Thyroid gland (tissue), 4 donors: ENCODE results near the gene L1CAM. TPM values are rescaled to one million over a fixed set of nuclear protein-coding genes. Genes with fewer than 3 reads are reported as not detected.

Experiments
- DNase-seq, 2 donors: peaks; one replicate each; pipeline ENCODE4 v3.0.0-alpha.2; 2019
- H3K27ac ChIP-seq, 3 donors: fragments of 200-600 bp; sonication (generic); 1 replicate in 2 of 3; 2 replicates in 1 of 3; pipeline ENCODE4 v1.5.1; 2016 to 2019; ENCODE audit warnings: mild to moderate bottlenecking in 1 of 3, moderate library complexity in 1 of 3
- H3K27me3 ChIP-seq: fragments of 200-600 bp; sonication (generic); one replicate; pipeline ENCODE4 v1.5.1; 2019
- H3K36me3 ChIP-seq, 2 donors: fragments of 200-600 bp; sonication (generic); one replicate each; pipeline ENCODE4 v1.5.1; 2016 to 2019
- H3K4me1 ChIP-seq, 2 donors: fragments of 200-600 bp; sonication (generic); one replicate each; pipeline ENCODE4 v1.5.1; 2017 to 2019
- H3K4me3 ChIP-seq, 3 donors: fragments of 200-600 bp; sonication (generic); replicated peaks in 1 of 3; 1 replicate in 2 of 3; 2 replicates in 1 of 3; pipeline ENCODE4 v1.5.1; 2016; ENCODE audit warnings: mild to moderate bottlenecking in 1 of 3
- H3K9me3 ChIP-seq: fragments of 200-600 bp; sonication (generic); one replicate; pipeline ENCODE4 v1.5.1; 2017
- POLR2A ChIP-seq, 2 donors: fragments of 450-650 bp; IDR thresholded peaks; one replicate each; pipeline ENCODE4 v1.6.1; 2017; ENCODE audit warnings: antibody characterized with exemption in 2 of 2, mild to moderate bottlenecking in 2 of 2, moderate library complexity in 1 of 2
- WGBS, 2 donors: methylation state at CpG; one replicate each; pipeline ENCODE4 v1.1.5; 2017; 5-methylcytosine and 5-hydroxymethylcytosine counted together
- intact Hi-C: fragments of 100-400 bp; cut with DNase I; formaldehyde crosslinking; loops from one replicate; pipeline ENCODE4 v1.15.1; 2023
- total RNA-seq, 4 donors: library from RNA; depleted of rRNA; stranded (reverse); fragments of >200 nt; gene quantifications; one replicate each; pipeline ENCODE4 v1.2.3, GENCODE V29; 2016
- TF ChIP-seq, protein P1 (sequence below), 6 experiments: fragments of 200-600 bp in 3 of 6; fragments of 450-650 bp in 3 of 6; sonication (generic) in 3 of 6; IDR thresholded peaks; one replicate each; pipeline ENCODE4 v1.5.1; 2016 to 2019; ENCODE audit warnings: antibody characterized with exemption in 6 of 6, mild to moderate bottlenecking in 2 of 6, inconsistent platforms in 1 of 6, moderate library complexity in 1 of 6

Gene L1CAM
- total RNA-seq, 4 donors from 2014 or later: 0.45 to 2.2 (median 0.75) TPM

DNA sequence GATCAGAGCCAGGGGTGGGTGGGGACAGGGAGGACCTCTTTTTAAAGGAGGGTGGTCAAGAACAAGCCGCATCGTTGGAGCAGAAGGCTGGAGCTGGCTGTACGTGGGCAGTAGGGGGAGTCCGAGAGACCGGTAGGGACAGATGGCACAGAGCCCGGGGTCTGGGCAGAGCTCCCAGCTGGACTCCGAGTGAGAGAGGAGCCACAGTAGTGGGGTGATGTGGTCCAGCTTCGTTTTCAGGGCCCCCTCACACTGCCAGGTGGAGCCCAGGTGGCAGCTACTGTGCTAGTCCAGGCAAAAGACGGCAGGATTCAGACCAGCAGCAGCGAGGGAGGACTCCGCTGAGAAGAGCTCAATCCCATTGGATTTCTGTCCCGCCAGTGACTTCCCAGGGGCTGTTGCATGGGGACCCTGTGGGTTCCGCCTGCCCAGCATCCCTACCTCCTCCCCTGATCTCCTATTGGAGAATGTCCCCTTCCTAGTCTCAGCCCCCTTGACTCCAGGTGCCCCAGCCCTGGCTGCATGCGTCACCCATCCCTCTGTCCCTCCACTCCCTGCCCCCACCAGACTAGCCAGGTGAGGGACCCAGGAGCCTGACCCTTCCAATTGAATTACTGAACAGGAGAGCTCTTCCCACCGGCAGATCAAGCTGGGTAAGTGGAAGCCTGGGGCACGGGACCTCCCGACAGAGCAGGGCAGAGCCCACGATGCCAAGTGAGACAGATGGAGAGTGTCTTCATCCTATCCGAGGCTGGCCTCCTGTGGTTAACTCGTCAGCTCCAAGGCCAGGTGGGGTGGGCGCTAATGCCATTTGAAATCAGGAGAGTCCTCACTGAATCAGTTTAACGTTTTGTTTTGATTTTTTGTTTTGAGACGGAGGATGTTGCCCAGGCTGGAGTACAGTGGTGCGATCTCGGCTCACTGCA lies 37.2 kb upstream of the L1CAM start:
- H3K27me3 ChIP-seq: no peaks in the 10 kb centered on the region
- intact Hi-C loops: no loop called here
- TF ChIP-seq, protein P1, sequence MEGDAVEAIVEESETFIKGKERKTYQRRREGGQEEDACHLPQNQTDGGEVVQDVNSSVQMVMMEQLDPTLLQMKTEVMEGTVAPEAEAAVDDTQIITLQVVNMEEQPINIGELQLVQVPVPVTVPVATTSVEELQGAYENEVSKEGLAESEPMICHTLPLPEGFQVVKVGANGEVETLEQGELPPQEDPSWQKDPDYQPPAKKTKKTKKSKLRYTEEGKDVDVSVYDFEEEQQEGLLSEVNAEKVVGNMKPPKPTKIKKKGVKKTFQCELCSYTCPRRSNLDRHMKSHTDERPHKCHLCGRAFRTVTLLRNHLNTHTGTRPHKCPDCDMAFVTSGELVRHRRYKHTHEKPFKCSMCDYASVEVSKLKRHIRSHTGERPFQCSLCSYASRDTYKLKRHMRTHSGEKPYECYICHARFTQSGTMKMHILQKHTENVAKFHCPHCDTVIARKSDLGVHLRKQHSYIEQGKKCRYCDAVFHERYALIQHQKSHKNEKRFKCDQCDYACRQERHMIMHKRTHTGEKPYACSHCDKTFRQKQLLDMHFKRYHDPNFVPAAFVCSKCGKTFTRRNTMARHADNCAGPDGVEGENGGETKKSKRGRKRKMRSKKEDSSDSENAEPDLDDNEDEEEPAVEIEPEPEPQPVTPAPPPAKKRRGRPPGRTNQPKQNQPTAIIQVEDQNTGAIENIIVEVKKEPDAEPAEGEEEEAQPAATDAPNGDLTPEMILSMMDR (IDR thresholded peaks at IDR 0.05): peak in 5 of 6 experiments; percentile 16 to 57 (median 41)
- TF ChIP-seq POLR2A (IDR thresholded peaks at IDR 0.05): no peak
- H3K4me1 ChIP-seq: peaks cover 4 to 13% of the 10 kb centered on the region in 2 donors
- H3K36me3 ChIP-seq: no peaks in the 10 kb centered on the region
- H3K27ac ChIP-seq: no peak overlapping the region
- 56 to 57% methylated on average over 9 to 21 of the region's 25 CpGs for WGBS, 2 donors
- H3K9me3 ChIP-seq: no peaks in the 10 kb centered on the region
- no peak overlapping the region for H3K4me3 ChIP-seq
- peak; percentile 83 to 87 for DNase-seq

DNA sequence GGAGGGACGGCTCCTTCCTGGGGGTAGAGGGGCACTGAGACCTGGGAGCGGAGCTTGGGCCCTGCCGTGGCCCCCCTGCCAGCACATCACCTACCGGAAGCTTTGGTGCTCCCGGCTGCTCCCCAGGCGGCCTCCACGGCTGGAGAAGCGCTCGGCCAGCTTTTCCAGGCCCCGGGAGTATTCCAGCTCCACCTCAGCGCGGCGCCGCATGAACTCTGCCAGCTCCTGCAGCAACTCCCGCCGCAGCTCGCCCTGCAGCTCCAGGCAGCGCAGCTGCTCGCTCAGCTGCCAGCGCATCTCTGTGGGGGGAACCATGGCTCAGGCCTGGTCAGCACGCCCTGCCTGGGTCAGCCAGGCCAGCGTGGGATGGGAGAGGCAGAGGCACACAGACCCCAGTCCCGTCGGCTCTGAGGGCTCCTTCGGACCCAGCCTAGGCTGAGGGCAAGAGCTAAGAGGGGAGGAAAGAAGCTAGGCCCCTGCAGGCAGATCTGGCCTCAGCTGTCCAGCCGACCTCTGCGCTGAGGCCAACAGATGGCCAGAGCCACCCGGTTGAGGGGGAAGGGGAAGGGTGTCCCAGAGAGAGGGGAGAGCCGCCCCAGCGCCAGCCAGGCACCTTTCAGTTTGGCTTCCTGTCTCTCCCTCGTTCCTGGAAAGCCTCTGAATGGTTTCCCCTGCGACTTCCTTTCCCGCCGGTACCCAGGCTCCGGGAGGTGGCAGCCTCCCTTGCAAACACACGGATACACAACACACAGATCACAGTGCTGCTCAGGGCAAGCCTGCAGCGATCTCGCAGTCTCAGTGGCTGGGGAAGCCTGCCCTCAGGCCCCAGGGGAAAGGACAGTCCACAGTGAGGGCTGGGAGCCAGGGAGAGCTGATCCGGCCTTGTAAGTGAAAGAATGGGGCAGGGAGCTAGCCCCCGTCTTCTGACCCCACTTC lies 35.8 kb upstream of the L1CAM start:
- intact Hi-C loops: no loop called here
- no peak overlapping the region for H3K27ac ChIP-seq
- H3K27me3 ChIP-seq: no peaks in the 10 kb centered on the region
- no peaks in the 10 kb centered on the region for H3K36me3 ChIP-seq
- 40% methylated on average over 1 of the region's 40 CpGs; no CpG with 5 or more reads in 1 of the 2 donors for WGBS, 2 donors
- H3K9me3 ChIP-seq: no peaks in the 10 kb centered on the region
- no peak for DNase-seq
- H3K4me3 ChIP-seq: no peak overlapping the region
- H3K4me1 ChIP-seq: peaks cover 0 to 6% of the 10 kb centered on the region in 2 donors
- TF ChIP-seq POLR2A (IDR thresholded peaks at IDR 0.05): no peak
- TF ChIP-seq, protein P1 (IDR thresholded peaks at IDR 0.05): no peak

DNA sequence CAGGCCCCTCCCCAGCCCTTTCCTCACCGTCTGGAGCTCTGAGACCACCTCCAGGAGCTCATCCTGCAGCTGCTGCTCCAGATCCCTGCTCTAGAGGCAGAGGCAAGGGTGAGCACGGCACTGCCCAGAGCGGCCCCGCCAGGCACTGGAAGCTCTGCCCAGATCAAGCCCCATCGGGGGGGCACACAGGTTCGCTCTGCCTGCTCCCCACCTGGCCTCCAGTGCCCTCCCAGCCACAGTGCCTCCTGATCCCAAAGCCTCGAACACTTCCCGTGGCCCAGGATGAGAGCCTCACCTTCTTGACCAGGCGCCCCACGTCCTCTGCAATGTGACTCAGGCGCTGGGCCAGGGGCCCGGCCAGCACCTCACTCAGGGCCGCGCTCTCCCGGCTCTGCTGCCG lies 35.1 kb upstream of the L1CAM start:
- Histone ChIP-seq H3K4me3 (no peak overlapping the region), H3K9me3 (no peaks in the 10 kb centered on the region), H3K27ac (no peak overlapping the region), H3K27me3 (no peaks in the 10 kb centered on the region), H3K4me1 (no peaks in the 10 kb centered on the region), H3K36me3 (no peaks in the 10 kb centered on the region)
- intact Hi-C loops: no loop called here
- DNase-seq: no peak
- TF ChIP-seq, protein P1 (IDR thresholded peaks at IDR 0.05): no peak
- no peak for TF ChIP-seq POLR2A (IDR thresholded peaks at IDR 0.05)
- no CpG with 5 or more reads among the region's 16 CpGs for WGBS, 2 donors

DNA sequence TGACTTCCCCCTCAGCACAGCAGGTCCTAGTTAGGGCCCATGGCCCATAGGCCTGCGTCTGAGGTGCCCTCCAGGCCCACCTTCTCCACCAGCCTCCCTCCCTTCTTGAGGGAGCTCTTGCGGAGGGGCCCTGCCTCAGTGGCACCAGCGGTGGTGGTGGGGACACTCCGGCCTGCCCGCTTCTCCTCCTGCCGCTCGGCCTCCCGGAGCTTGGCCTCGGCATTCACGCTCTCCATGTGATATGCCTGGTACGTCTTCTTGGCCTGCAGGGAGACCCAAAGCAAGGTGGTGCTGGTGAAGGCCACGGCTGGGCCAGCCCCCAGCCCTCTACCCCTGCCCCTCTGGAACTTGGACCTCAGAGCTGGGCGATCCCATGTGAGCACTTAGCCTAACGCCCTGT lies 34.6 kb upstream of the L1CAM start:
- Histone ChIP-seq H3K27me3 (no peaks in the 10 kb centered on the region), H3K36me3 (no peaks in the 10 kb centered on the region), H3K27ac (no peak overlapping the region), H3K9me3 (no peaks in the 10 kb centered on the region), H3K4me1 (no peaks in the 10 kb centered on the region), H3K4me3 (no peak overlapping the region)
- TF ChIP-seq POLR2A (IDR thresholded peaks at IDR 0.05): no peak
- TF ChIP-seq, protein P1 (IDR thresholded peaks at IDR 0.05): no peak
- intact Hi-C loops: no loop called here
- WGBS, 2 donors: 100% methylated on average over 1 to 8 of the region's 14 CpGs
- no peak for DNase-seq
